ENCODE measurements around the gene TEX9. TPM values are rescaled to one million over a fixed set of nuclear protein-coding genes. Genes with fewer than 3 reads are reported as not detected.
"Not testable (repeated sequence)": the region's sequence is repeated elsewhere in the genome, so short reads cannot be mapped to it uniquely, and the experiment has no call there.

TEX9 gene
- polyA plus RNA-seq, 1 experiment: 2.0 TPM

DNA sequence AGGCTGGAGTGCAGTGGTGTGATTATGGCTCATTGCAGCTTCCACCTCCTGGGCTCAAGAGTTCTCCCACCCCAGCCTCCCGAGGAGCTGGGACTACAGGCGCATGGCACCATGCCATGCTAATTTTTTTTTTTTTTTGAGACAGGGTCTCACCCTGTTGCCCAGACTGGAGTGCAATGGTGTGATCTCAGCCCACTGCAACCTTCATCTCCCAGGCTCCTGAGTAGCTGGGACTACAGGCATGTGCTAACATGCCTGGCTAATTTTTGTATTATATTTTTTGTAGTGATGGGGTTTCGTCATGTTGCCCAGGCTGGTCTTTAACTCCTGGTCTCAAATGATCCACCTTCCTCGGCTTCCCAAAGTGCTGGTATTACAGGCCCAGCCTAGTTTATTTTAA lies 4.0 kb downstream of the TEX9 start:
- ChIA-PET POLR2A (no interaction called here), CTCF (no interaction called here)
- DNase-seq (ENCODE audit: low read depth, low spot score): no peak
- H3K27me3 ChIP-seq (ENCODE audit: control insufficient read depth, insufficient read depth, low read length): no peaks in the 10 kb centered on the region
- no peaks in the 10 kb centered on the region for H3K9me3 ChIP-seq (ENCODE audit: control insufficient read depth, insufficient read depth, low read length)
- no peak overlapping the region for H3K4me3 ChIP-seq (ENCODE audit: low read depth, low read length)
- TF ChIP-seq, protein P1, sequence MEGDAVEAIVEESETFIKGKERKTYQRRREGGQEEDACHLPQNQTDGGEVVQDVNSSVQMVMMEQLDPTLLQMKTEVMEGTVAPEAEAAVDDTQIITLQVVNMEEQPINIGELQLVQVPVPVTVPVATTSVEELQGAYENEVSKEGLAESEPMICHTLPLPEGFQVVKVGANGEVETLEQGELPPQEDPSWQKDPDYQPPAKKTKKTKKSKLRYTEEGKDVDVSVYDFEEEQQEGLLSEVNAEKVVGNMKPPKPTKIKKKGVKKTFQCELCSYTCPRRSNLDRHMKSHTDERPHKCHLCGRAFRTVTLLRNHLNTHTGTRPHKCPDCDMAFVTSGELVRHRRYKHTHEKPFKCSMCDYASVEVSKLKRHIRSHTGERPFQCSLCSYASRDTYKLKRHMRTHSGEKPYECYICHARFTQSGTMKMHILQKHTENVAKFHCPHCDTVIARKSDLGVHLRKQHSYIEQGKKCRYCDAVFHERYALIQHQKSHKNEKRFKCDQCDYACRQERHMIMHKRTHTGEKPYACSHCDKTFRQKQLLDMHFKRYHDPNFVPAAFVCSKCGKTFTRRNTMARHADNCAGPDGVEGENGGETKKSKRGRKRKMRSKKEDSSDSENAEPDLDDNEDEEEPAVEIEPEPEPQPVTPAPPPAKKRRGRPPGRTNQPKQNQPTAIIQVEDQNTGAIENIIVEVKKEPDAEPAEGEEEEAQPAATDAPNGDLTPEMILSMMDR (IDR thresholded peaks at IDR 0.05; ENCODE audit: low read depth, low read length): no peak
- no peak overlapping the region for H3K27ac ChIP-seq (ENCODE audit: low read depth, low read length)

DNA sequence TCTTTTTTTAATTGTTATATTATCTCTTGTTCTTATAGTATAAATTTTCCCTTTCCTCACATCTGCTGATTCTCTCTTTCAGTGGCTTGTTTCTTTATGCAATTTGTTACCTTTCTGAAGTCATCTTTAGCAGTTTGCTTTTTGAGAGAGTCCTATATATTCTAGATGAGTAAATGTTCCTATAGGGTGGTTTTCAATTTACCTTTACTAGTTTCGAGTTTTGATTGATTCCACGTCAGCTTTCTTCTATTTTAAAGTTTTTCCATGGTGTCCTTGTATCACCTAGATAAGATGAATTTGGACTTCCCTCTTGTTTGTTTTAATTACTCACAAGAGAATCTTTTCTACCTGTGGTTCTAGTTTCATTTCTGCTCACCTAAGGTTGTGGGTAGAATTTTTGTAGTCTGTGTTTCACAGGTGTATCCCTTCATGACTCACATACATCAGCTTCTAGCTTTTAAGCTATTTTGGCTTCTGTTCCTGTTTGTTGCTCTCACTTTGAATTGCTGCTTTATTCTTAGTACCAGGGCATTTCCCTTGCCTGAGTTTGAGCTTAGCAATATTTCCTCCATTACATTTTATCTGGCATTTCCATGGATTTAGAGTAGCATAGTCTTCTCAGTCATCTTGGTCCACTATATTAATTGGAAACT lies 6.4 kb downstream of the TEX9 start:
- ChIA-PET CTCF (no interaction called here), POLR2A (no interaction called here)
- H3K9me3 ChIP-seq (ENCODE audit: control insufficient read depth, insufficient read depth, low read length): no peaks in the 10 kb centered on the region
- H3K27me3 ChIP-seq (ENCODE audit: control insufficient read depth, insufficient read depth, low read length): no peaks in the 10 kb centered on the region
- no peak overlapping the region for H3K27ac ChIP-seq (ENCODE audit: low read depth, low read length)
- TF ChIP-seq, protein P1 (IDR thresholded peaks at IDR 0.05; ENCODE audit: low read depth, low read length): no peak
- H3K4me3 ChIP-seq (ENCODE audit: low read depth, low read length): no peak overlapping the region
- no peak for DNase-seq (ENCODE audit: low read depth, low spot score)

DNA sequence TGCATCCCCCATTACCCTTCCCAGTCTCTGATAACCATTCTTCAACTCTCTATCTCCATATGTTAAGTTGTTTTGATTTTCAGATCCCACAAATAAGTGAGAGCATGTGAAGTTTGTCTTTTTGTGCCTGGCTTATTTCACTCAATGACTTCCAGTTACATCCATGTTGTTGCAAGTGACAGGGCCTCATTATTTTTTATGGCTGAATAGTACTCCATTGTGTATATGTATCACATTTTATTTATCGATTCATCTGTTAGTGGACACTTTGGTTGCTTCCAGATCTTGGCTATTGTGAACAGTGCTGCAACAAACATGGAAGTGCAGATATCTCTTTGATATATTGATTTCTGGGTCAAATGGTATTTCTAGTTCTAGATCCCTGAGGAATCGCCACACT lies 9.5 kb downstream of the TEX9 start:
- DNase-seq (ENCODE audit: low read depth, low spot score); H3K9me3 ChIP-seq (ENCODE audit: control insufficient read depth, insufficient read depth, low read length); H3K27me3 ChIP-seq (ENCODE audit: control insufficient read depth, insufficient read depth, low read length); CTCF ChIA-PET; H3K4me3 ChIP-seq (ENCODE audit: low read depth, low read length); H3K27ac ChIP-seq (ENCODE audit: low read depth, low read length); POLR2A ChIA-PET: not testable (repeated sequence)

DNA sequence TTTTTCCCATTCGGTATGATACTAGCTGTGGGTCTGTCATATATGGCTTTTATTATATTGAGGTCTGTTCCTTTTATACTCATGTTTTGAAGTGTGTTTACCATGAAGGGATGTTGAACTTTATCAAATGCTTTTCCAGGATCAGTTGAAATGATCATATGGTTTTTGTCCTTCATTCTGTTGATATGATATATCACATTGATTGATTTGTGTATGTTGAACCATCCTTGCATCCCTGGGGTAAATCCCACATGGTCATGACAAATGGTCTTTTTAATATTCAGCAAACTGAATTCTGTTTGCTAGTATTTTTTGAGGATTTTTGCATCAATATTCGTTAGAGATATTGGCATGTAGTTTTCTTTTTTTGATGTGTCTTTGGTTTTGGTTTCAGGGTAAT lies 12.6 kb downstream of the TEX9 start:
- CTCF ChIA-PET; H3K27me3 ChIP-seq (ENCODE audit: control insufficient read depth, insufficient read depth, low read length); DNase-seq (ENCODE audit: low read depth, low spot score); POLR2A ChIA-PET; H3K27ac ChIP-seq (ENCODE audit: low read depth, low read length); H3K4me3 ChIP-seq (ENCODE audit: low read depth, low read length); H3K9me3 ChIP-seq (ENCODE audit: control insufficient read depth, insufficient read depth, low read length): not testable (repeated sequence)

DNA sequence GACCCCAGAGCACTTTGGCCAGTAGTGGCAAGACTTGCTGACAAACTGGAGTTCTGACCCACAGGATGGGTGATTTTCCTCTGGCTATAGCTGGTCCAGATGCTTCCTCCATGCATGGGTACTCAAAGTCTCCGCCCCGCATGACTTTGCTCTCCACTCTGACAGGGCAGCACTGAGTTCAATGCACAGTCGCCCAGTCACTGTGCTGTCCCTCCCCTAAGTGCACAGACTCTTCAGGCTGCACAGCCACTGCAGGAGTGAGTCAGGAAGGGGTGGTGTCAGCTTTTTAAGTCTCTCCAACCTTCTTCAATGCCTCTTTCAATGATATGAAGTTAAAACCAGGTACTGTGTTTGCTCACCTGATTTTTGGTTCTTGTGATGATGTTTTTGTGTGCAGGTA lies 17.8 kb downstream of the TEX9 start:
- Histone ChIP-seq H3K4me3 (ENCODE audit: low read depth, low read length) (no peak overlapping the region), H3K27ac (ENCODE audit: low read depth, low read length) (no peak overlapping the region), H3K27me3 (ENCODE audit: control insufficient read depth, insufficient read depth, low read length) (no peaks in the 10 kb centered on the region), H3K9me3 (ENCODE audit: control insufficient read depth, insufficient read depth, low read length) (no peaks in the 10 kb centered on the region; the same call in 1 of the 2 replicates)
- TF ChIP-seq, protein P1 (IDR thresholded peaks at IDR 0.05; ENCODE audit: low read depth, low read length): no peak
- ChIA-PET POLR2A (no interaction called here), CTCF (no interaction called here)
- DNase-seq (ENCODE audit: low read depth, low spot score): no peak

DNA sequence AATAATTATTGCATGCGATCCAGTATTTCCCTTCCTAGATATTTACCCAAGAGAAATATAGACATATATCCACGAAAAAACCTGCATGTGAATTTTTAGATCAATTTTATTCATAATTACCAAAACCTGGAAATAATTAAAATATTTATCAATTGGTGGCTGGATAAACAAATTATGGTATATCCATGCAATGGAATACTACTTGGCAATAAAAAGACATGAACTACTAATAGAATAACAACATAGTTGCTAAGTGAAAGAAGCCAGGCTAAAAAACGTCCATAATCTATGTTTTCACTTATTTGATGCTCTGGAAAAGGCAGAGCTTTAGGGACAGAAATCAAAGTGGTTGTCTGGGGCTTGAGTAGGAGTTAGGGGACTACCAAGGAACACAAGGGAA lies 20.7 kb downstream of the TEX9 start:
- H3K27me3 ChIP-seq (ENCODE audit: control insufficient read depth, insufficient read depth, low read length): no peaks in the 10 kb centered on the region
- DNase-seq (ENCODE audit: low read depth, low spot score): no peak
- TF ChIP-seq, protein P1 (IDR thresholded peaks at IDR 0.05; ENCODE audit: low read depth, low read length): no peak
- no peaks in the 10 kb centered on the region for H3K9me3 ChIP-seq (ENCODE audit: control insufficient read depth, insufficient read depth, low read length)
- H3K4me3 ChIP-seq (ENCODE audit: low read depth, low read length): no peak overlapping the region
- ChIA-PET CTCF (no interaction called here), POLR2A (interaction anchor here (0.5 kb wide), 1 partner anchor 1133 kb away, joined by 3 read pairs; no protein-coding TSS in a partner anchor)
- H3K27ac ChIP-seq (ENCODE audit: low read depth, low read length): no peak overlapping the region
